ENCODE results near the gene GIGYF2. TPM values are rescaled to one million over a fixed set of nuclear protein-coding genes. Genes with fewer than 3 reads are reported as not detected.

GIGYF2 gene
- total and polyA plus RNA-seq, 5 experiments from 2014 or later = 18.1 to 86.5 (median 31.1) TPM

DNA sequence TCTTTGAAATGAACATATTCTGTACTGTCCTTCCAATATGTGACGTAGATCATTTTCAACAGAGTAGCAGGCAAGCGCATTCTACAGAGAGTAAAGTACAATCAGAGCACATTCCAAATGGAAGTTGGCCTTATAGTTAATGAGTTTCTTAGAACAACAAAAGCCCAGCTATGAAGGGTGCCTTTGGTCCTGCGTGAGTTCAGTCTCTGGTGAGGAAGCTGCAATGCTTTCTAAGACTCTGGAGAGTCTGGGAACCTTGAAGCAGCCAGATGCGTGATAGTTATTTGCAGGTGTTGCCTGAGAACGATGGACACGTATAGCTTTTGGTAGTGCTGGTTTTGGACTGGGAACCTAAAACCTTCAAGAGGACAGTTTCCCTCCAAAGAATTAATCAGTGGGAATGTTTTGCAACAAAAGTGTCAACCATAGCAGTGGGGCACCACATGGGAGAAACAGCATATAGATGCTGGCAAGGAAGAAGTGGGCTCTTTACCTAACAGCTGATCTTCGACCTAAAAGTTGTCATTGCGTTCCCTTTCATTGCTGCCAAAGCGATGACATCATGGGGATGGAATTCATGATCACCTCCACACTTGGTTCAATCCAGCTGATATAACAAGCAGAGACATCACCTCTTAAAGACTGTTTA, 163.6 kb downstream of the GIGYF2 start:
- Mint-ChIP-seq H3K27ac (no peak overlapping the region), H3K9me3 (no peaks in the 10 kb centered on the region), H3K27me3 (no peaks in the 10 kb centered on the region), H3K4me3 (no peak overlapping the region), H3K4me1 (peaks cover 0 to 2% (median 0%) of the 10 kb centered on the region in 4 donors), H3K36me3 (peaks cover 0 to 60% (median 22%) of the 10 kb centered on the region in 3 donors)
- POLR2A ChIA-PET = no interaction called here
- no peak for DNase-seq
- ATAC-seq = no peak

DNA sequence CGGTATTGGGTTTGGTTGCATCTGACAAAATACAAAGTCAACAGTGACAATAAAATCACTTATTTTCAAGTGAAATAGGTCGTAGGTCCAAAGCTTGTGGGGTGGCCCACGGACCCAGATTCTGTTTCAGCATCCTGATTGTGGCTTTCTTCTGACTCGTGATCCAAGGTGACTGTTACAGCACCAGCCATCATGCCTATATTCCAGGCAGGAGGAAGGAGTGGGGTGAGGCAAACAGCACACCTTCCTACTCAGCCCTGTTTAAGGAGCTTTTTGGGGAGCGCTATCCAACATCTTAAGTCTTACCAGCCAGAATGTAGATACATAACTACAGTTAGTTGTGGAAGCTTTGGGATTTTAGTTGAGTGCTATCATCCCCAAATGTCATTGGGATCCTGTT, 164.2 kb downstream of the GIGYF2 start:
- no peak overlapping the region for H3K4me3 Mint-ChIP-seq
- no peaks in the 10 kb centered on the region for H3K9me3 Mint-ChIP-seq
- H3K4me1 Mint-ChIP-seq = peaks cover 0 to 2% (median 0%) of the 10 kb centered on the region in 4 donors
- POLR2A ChIA-PET = no interaction called here
- H3K27me3 Mint-ChIP-seq = no peaks in the 10 kb centered on the region
- DNase-seq (no peak), ATAC-seq (no peak)
- peaks cover 0 to 53% (median 22%) of the 10 kb centered on the region in 3 donors for H3K36me3 Mint-ChIP-seq
- no peak overlapping the region for H3K27ac Mint-ChIP-seq

DNA sequence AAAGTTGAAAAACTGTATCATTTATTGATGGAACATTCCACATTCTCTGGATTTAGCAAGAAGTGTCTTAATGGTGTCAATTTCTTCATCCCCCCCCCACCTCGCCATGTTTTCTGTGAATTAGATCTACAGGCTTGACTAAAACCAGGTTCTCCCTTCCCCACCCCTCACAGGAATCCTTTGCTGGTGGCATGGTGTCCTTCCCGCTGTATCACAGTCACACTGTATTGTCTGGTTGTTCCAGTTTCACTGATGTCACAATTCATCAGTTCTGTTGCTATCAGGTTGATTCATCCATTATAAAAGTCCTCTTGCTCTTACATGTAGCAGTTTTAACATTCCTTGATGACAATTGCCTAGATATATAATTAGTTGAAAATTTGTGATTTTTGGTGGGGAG, 166.9 kb downstream of the GIGYF2 start:
- H3K9me3 Mint-ChIP-seq = no peaks in the 10 kb centered on the region
- H3K36me3 Mint-ChIP-seq = peaks cover 0 to 27% (median 5%) of the 10 kb centered on the region in 3 donors
- POLR2A ChIA-PET = no interaction called here
- no peak for DNase-seq
- peak overlapping the region in 1 of 10 donors; percentile 60 for H3K27ac Mint-ChIP-seq
- no peak for ATAC-seq
- H3K27me3 Mint-ChIP-seq = no peaks in the 10 kb centered on the region
- H3K4me3 Mint-ChIP-seq = no peak overlapping the region
- H3K4me1 Mint-ChIP-seq = peaks cover 0 to 2% (median 0%) of the 10 kb centered on the region in 4 donors

DNA sequence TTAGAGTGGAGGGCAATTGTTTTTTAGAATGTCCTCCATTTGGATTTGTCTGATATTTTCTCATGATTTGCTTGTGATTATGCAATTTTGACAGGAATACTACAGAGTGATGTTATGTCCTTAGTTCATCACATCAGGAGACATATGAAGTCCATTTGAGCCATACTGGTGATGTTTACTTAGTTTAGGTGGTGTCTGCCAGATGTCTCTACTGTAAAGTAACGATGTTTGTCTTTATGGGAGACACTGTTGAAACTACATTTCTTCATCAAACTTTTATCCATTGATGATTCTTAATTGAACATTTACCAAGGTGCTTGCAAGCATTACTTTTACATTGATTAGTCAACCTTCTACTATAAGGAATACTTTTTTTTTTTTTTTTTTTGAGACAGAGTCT, 168.0 kb downstream of the GIGYF2 start:
- no peak for DNase-seq
- Mint-ChIP-seq H3K27me3 (no peaks in the 10 kb centered on the region), H3K27ac (peak overlapping the region in 2 of 10 donors; percentile 39 to 83), H3K4me3 (no peak overlapping the region), H3K4me1 (peaks cover 0 to 3% (median 0%) of the 10 kb centered on the region in 4 donors), H3K36me3 (peaks cover 0 to 17% (median 2%) of the 10 kb centered on the region in 3 donors), H3K9me3 (no peaks in the 10 kb centered on the region)
- no peak for ATAC-seq
- POLR2A ChIA-PET = interaction anchor here (0.7 kb wide), 1 partner anchor 342 kb away, joined by 4 read pairs; no protein-coding TSS in a partner anchor

DNA sequence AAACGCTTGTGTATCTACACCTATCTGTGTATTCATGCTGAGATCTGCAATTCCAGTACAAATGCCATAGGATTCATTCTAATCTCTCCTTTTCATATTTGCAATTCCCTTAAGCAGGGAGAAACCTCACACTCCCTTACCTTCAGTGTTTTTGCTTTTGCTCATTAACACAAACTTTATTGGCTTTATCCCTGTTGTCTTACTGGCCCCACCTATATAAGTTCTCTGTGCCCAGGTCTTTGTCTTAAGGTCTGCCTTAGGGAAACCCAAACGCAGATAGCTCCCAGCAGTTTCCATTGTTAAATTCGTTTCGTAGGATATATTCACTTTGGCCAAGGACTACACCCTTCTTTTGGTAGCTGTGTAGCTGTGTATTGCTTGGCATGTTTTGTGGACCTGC, 169.0 kb downstream of the GIGYF2 start:
- POLR2A ChIA-PET = interaction anchor here (0.7 kb wide), 1 partner anchor 341 kb away, joined by 4 read pairs; no protein-coding TSS in a partner anchor
- no peak for ATAC-seq
- H3K27me3 Mint-ChIP-seq = no peaks in the 10 kb centered on the region
- no peak overlapping the region for H3K4me3 Mint-ChIP-seq
- peaks cover 0 to 3% (median 0%) of the 10 kb centered on the region in 4 donors for H3K4me1 Mint-ChIP-seq
- peak overlapping the region in 1 of 10 donors; percentile 58 for H3K27ac Mint-ChIP-seq
- H3K36me3 Mint-ChIP-seq = peaks cover 0 to 10% (median 2%) of the 10 kb centered on the region in 3 donors
- no peak for DNase-seq
- H3K9me3 Mint-ChIP-seq = no peaks in the 10 kb centered on the region

DNA sequence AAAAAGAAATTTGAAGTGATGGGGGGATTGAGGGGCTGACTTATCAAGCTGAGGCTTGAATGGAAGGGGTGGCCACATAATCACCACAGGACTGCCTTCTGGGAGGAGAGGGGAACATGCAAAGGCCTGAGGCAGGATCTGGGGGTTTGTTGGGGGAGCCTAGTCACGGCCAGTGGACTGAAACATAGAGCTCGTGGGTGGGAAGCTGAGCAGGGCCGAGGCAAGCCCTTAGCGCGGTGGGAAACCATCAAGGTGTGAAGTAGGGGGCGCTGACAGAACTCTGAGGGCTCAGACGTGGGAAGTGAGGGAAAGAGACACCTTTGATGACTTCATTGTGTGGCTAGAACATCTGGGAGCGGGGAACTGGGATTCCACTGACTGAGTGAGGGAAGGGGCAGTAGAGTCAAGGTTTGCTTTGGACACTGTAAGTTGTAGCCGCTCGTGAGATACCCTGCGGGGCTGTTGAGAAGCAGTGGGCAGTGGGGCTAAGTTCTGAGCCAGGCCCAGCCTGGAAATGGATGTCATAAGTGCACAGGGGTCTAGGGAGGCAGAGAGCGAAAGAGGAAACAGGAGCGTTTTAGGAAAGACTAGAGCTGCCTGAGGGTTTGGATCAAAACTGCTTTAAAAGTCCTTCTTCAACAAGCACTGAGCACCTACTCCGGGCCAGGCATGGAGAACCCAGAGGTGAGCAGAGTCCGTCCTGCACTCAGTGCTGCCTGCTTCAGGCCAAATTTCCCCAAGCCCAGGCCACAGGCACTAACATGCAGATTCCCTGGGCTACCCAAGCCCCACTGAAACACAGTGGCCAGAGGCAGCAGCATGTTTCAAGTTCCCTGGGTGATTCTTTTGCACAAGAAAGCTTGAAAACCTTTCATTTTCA, 172.2 kb downstream of the GIGYF2 start:
- DNase-seq = peak in 1 of 10 donors; percentile 45

DNA sequence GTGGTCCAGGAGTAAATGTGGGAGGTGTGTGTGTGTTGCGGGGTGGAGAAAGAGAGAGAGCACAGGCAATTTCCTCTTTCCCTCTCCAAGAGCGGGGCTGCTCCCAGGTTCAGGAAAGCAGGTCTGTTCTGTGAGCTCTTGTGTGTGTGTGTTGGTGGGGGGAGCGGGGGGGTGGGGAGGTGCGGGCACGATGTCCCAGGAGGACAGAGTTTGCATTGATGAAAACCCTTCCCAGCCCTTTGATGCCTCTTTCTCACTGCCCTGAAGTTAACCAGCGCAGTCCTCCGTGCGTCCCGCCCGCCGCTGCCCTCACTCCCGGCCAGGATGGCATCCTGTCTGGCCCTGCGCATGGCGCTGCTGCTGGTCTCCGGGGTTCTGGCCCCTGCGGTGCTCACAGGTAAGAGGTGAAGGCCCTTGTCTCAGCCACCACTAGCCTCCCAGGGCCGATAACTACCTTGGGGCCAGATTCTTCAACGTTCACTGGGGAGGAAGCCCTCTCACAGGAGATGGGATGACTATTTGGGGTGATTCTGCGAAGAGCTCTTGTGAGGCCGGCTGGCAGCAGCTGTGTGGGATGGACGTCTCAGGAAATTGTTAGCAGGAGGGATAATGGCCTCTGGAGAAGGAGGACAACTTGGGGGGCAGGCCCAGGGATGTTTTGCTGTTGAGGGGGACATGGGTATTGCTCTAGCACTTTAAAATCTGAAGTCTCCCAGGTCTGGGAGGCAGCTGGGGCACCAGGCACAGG, 173.1 kb downstream of the GIGYF2 start, which contains the start of gene SNORC:
SNORC (plus strand) TSS at position 247 of the 748 bp plus-strand sequence; CDS start at position 325, 78 bp downstream.
- POLR2A ChIA-PET = no interaction called here
- H3K9me3 Mint-ChIP-seq = no peaks in the 10 kb centered on the region
- DNase-seq = no peak

More for the DNA sequence above, 172.2 kb downstream of the GIGYF2 start:
- Mint-ChIP-seq H3K9me3 (no peaks in the 10 kb centered on the region), H3K27ac (peak overlapping the region in 1 of 10 donors; percentile 60), H3K36me3 (peaks cover 0 to 2% (median 0%) of the 10 kb centered on the region in 3 donors), H3K27me3 (peaks cover 2 to 6% (median 3%) of the 10 kb centered on the region in 5 donors), H3K4me3 (no peak overlapping the region), H3K4me1 (peaks cover 0 to 5% (median 2%) of the 10 kb centered on the region in 4 donors)
- POLR2A ChIA-PET = no interaction called here
- ATAC-seq = no peak

DNA sequence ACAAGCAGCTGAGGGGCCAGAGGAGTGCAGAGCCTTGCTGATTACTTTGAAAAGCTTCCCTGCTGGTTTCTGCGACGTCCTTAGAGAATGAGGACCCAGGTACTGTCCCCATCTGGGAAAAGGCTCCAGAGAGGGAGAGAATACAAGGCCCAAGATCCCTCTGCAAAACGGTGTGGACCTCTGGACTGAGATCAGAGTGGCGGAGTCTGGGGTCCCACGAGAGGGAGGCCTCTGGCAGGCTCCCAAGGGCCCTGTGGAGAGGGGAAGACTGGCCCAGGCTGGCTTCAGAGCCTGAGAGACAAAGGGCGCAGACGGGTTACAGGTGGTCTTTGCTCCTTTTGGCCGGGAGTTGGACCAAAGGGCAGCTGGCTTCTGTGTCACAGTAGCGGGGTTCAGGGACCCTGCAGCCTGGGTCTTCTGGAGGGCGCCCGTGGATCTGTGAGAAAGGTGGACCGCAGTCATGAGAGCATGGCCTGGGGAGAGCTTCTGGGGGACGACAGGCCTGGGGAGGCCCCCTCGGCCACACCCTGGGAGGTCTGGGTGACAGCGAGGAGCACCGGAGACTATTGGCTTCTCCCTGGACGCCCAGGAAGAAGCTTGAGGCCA, 173.7 kb downstream of the GIGYF2 start:
- Mint-ChIP-seq H3K9me3 (no peaks in the 10 kb centered on the region), H3K27me3 (peaks cover 2 to 20% (median 11%) of the 10 kb centered on the region in 5 donors), H3K4me1 (peaks cover 4 to 10% (median 6%) of the 10 kb centered on the region in 4 donors), H3K4me3 (no peak overlapping the region), H3K27ac (no peak overlapping the region), H3K36me3 (peaks cover 0 to 2% (median 0%) of the 10 kb centered on the region in 3 donors)
- POLR2A ChIA-PET = no interaction called here
- DNase-seq = peak in 1 of 10 donors; percentile 57
- no peak for ATAC-seq

More for the DNA sequence above, 173.1 kb downstream of the GIGYF2 start, which contains the start of gene SNORC:
- H3K4me1 Mint-ChIP-seq = peaks cover 0 to 5% (median 3%) of the 10 kb centered on the region in 4 donors
- H3K27ac Mint-ChIP-seq = peak within 1 kb of the TSS in 2 of 10 donors; percentile 21 to 60
- H3K27me3 Mint-ChIP-seq = peaks cover 2 to 14% (median 6%) of the 10 kb centered on the region in 5 donors
- peak within 1 kb of the TSS in 1 of 10 donors; percentile 48 for H3K4me3 Mint-ChIP-seq
- H3K36me3 Mint-ChIP-seq = no peaks in the 10 kb centered on the region
- no peak for ATAC-seq

DNA sequence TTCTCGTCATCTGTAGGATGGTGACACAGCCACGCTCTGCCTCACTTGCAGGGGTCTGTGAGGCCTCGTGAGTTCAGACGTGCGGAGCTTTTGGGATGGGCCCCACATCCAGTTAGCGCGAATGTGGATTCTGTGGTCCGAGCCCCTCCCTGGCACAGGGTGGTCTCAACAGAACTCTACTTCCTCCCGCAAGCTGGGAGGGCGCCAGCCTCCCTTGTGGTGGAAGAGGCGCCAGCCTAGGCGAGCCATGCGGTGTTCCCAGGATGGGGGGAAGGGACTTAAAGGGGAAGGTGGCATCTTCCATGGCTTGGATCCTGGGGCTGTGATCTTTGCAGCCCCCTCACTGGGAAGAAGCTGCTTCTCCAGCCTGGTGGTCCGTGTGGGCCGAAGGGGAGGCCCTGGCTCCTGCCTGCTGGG, 174.3 kb downstream of the GIGYF2 start:
- H3K4me3 Mint-ChIP-seq = no peak overlapping the region
- ATAC-seq (no peak), DNase-seq (no peak)
- H3K9me3 Mint-ChIP-seq = no peaks in the 10 kb centered on the region
- POLR2A ChIA-PET = no interaction called here
- H3K4me1 Mint-ChIP-seq = peaks cover 4 to 10% (median 6%) of the 10 kb centered on the region in 4 donors
- H3K27me3 Mint-ChIP-seq = peaks cover 2 to 20% (median 11%) of the 10 kb centered on the region in 5 donors
- peak overlapping the region in 1 of 10 donors; percentile 13 for H3K27ac Mint-ChIP-seq
- peaks cover 0 to 2% (median 0%) of the 10 kb centered on the region in 3 donors for H3K36me3 Mint-ChIP-seq

DNA sequence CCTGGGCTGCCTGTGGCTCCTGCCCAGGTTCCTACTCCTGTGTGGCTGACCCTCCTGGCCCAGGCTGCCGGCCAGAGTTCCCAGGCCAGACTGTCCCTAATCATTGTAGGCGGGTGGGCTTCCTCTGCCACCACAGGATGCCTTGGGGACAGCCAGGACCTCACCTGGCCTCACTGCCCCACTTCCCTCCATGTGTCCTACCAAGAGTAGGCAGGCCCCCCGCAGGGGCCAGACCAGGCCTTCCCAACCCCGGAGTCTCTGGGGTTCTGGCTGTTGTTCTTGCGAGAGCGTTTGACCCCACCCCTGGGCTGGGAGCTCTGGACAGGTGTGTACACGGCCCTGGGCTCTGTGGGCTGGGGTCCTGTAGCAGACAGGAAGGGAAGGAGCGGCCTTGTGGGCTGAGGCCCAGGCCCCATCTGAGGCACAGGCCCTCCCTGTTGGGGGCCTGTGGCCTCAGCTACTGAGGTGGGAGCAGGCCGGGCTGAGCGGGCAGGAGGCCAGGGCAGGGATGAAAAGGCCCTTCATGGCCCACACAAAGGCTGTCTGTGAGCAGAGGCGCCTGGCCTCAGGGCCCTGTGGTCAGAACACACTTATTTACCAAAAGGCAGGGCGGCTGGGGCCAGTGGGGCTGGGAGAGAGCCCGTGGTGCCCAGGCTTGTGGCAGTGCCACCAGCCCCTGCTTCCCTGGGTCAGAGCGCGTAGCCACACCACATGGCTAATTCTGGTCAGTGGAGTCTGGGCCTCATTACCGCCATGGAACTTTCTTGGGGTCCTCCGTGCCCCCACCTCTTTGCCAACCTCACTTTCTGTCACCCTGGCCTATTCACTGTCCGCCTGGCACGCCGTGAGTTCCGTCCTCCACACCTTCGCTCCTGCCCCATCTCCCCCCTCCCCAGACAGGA, 175.0 kb downstream of the GIGYF2 start:
- Mint-ChIP-seq H3K27ac (no peak overlapping the region), H3K4me1 (peaks cover 5 to 10% (median 6%) of the 10 kb centered on the region in 4 donors), H3K9me3 (no peaks in the 10 kb centered on the region), H3K27me3 (peaks cover 2 to 20% (median 11%) of the 10 kb centered on the region in 5 donors), H3K4me3 (no peak overlapping the region), H3K36me3 (peaks cover 0 to 2% (median 0%) of the 10 kb centered on the region in 3 donors)
- ATAC-seq (no peak), DNase-seq (peak in 1 of 10 donors; percentile 42)
- POLR2A ChIA-PET = no interaction called here

DNA sequence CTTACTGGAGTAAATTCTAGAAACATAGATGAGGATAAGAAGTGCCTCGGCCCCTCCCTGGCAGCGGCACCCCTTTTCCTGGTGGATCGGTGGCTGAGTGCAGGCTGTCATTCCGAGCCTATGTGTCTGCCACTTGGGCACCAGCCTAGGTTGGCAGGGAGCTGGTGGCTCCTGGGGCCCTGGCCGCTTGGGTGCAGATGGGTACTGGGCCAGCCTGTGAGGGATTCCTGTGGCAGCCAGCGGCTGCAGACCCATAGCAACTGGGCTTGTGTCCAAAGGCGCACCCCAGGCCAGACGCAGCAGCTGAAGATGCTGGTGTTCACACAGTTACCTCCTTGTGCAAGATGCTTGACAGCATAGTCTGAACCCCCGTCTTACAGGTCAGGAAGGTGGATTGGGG, 175.7 kb downstream of the GIGYF2 start:
- Mint-ChIP-seq H3K4me1 (peaks cover 5 to 15% (median 7%) of the 10 kb centered on the region in 4 donors), H3K27ac (no peak overlapping the region), H3K36me3 (peaks cover 0 to 2% (median 0%) of the 10 kb centered on the region in 3 donors), H3K4me3 (no peak overlapping the region), H3K27me3 (peaks cover 5 to 26% (median 15%) of the 10 kb centered on the region in 5 donors), H3K9me3 (no peaks in the 10 kb centered on the region)
- DNase-seq (peak in 1 of 10 donors; percentile 40), ATAC-seq (no peak)
- POLR2A ChIA-PET = no interaction called here
